ENCODE results near the gene TMC1.

The TMC1 gene

GRCh38 chr9:72823971-72824370 is 302.6 kb downstream of the TMC1 start:
- H3K27me3 ChIP-seq (ENCODE audit: insufficient read depth, low read length, poor library complexity, severe bottlenecking): no peaks in the 10 kb centered on the region

DNA sequence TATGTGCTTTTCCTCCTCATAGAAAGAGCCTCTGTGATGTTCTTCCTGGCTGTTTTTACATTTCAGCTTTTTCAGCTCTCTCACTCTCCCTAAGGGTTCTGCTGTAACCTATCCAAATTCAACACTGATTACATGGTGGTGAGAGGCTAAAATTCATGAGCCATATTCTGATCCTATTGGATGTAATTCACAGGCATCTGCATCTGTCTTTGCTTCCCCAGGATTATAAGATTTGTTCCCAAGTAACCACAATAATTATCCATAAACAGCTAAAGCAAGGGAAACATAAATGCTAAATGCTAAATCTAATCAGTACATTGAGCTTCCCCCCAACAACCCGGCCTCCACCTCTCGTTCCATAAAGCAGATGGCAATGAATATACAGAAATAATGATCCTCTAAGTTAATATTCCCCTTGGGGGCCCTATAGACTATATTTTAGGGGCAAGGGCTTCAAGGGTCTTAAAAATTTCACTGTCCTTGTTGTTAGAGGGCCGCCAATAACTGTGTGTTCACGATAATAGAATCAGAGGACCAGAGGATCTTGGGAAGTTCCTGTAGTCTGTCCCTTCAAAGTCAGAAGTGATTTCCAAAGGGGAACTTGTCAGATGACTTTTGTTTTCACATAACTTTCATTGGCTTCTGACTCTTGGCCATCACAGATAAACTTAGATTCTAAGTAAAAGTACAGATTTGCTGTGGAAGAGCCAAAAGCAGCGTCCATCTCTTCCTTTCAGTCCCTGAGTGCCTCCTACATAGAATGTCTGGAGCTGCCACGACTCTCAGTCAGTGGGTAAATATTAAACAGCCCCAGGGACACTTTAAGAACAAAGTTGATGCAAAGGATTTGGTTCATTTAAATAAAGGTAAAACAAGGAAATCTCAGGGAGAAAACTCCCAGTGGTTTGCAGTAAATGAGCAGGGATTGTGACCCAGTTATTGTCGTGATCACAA is 305.9 kb downstream of the TMC1 start:
- Histone ChIP-seq H3K4me1 (ENCODE audit: insufficient read depth, low read length, poor library complexity, severe bottlenecking) (no peaks in the 10 kb centered on the region), H3K4me2 (ENCODE audit: low read depth, low read length, poor library complexity, severe bottlenecking) (no peak overlapping the region), H3F3A (ENCODE audit: low read depth) (no peaks in the 10 kb centered on the region), H3K4me3 (ENCODE audit: low read length, poor library complexity, severe bottlenecking) (no peak overlapping the region), H3K9me2 (replicated peaks; ENCODE audit: low read depth, low read length) (no peaks in the 10 kb centered on the region), H2AFZ (ENCODE audit: low read length) (no peak overlapping the region), H3K79me2 (ENCODE audit: insufficient read depth, low read length) (no peaks in the 10 kb centered on the region), H3K36me3 (ENCODE audit: insufficient read depth, low read length) (no peaks in the 10 kb centered on the region), H4K20me1 (ENCODE audit: insufficient read depth, low read length, poor library complexity, severe bottlenecking) (no peaks in the 10 kb centered on the region), H3K9me3 (ENCODE audit: insufficient read depth, low read depth, low read length) (no peaks in the 10 kb centered on the region), H3K9ac (ENCODE audit: low read depth, low read length, poor library complexity, severe bottlenecking) (no peak overlapping the region), H3K27me3 (ENCODE audit: insufficient read depth, low read length, poor library complexity, severe bottlenecking) (no peaks in the 10 kb centered on the region)
- no peak for TF ChIP-seq CTCF (conservative IDR thresholded peaks at IDR 0.05; ENCODE audit: low read length)
- TF ChIP-seq EZH2phosphoT487 (IDR thresholded peaks at IDR 0.05; ENCODE audit: borderline replicate concordance): no peak

More at GRCh38 chr9:72823971-72824370, 302.6 kb downstream of the TMC1 start:
- H3K79me2 ChIP-seq (ENCODE audit: insufficient read depth, low read length): no peaks in the 10 kb centered on the region
- H3K4me2 ChIP-seq (ENCODE audit: low read depth, low read length, poor library complexity, severe bottlenecking): no peak overlapping the region
- H2AFZ ChIP-seq (ENCODE audit: low read length): no peak overlapping the region
- no peaks in the 10 kb centered on the region for H3K9me2 ChIP-seq (replicated peaks; ENCODE audit: low read depth, low read length)
- H4K20me1 ChIP-seq (ENCODE audit: insufficient read depth, low read length, poor library complexity, severe bottlenecking): no peaks in the 10 kb centered on the region
- no peaks in the 10 kb centered on the region for H3F3A ChIP-seq (ENCODE audit: low read depth)
- H3K4me3 ChIP-seq (ENCODE audit: low read length, poor library complexity, severe bottlenecking): no peak overlapping the region
- no peaks in the 10 kb centered on the region for H3K36me3 ChIP-seq (ENCODE audit: insufficient read depth, low read length)
- H3K4me1 ChIP-seq (ENCODE audit: insufficient read depth, low read length, poor library complexity, severe bottlenecking): no peaks in the 10 kb centered on the region
- TF ChIP-seq CTCF (conservative IDR thresholded peaks at IDR 0.05; ENCODE audit: low read length) (no peak), EZH2phosphoT487 (IDR thresholded peaks at IDR 0.05; ENCODE audit: borderline replicate concordance) (no peak)
- no peaks in the 10 kb centered on the region for H3K9me3 ChIP-seq (ENCODE audit: insufficient read depth, low read depth, low read length)
- H3K9ac ChIP-seq (ENCODE audit: low read depth, low read length, poor library complexity, severe bottlenecking): no peak overlapping the region

- Histone ChIP-seq H3K9me3 (ENCODE audit: insufficient read depth, low read depth, low read length) (no peaks in the 10 kb centered on the region), H2AFZ (ENCODE audit: low read length) (no peak overlapping the region), H3K4me3 (ENCODE audit: low read length, poor library complexity, severe bottlenecking) (no peak overlapping the region)
These were observed 306.7 kb downstream of the TMC1 start for GRCh38 chr9:72827950-72828731.

More at GRCh38 chr9:72827950-72828731, 306.7 kb downstream of the TMC1 start:
- H3K79me2 ChIP-seq (ENCODE audit: insufficient read depth, low read length): no peaks in the 10 kb centered on the region
- TF ChIP-seq EZH2phosphoT487 (IDR thresholded peaks at IDR 0.05; ENCODE audit: borderline replicate concordance): no peak
- TF ChIP-seq CTCF (conservative IDR thresholded peaks at IDR 0.05; ENCODE audit: low read length): no peak
- no peak overlapping the region for H3K4me2 ChIP-seq (ENCODE audit: low read depth, low read length, poor library complexity, severe bottlenecking)
- H3K36me3 ChIP-seq (ENCODE audit: insufficient read depth, low read length): no peaks in the 10 kb centered on the region
- no peaks in the 10 kb centered on the region for H3F3A ChIP-seq (ENCODE audit: low read depth)
- no peaks in the 10 kb centered on the region for H3K27me3 ChIP-seq (ENCODE audit: insufficient read depth, low read length, poor library complexity, severe bottlenecking)
- H3K4me1 ChIP-seq (ENCODE audit: insufficient read depth, low read length, poor library complexity, severe bottlenecking): no peaks in the 10 kb centered on the region
- H3K9me2 ChIP-seq (replicated peaks; ENCODE audit: low read depth, low read length): no peaks in the 10 kb centered on the region
- no peaks in the 10 kb centered on the region for H4K20me1 ChIP-seq (ENCODE audit: insufficient read depth, low read length, poor library complexity, severe bottlenecking)
- H3K9ac ChIP-seq (ENCODE audit: low read depth, low read length, poor library complexity, severe bottlenecking): no peak overlapping the region
